Measurements from ENCODE around the gene HSPB1. TPM values are rescaled to one million over a fixed set of nuclear protein-coding genes. Genes with fewer than 3 reads are reported as not detected.
A peak's percentile ranks its signal among the peaks of the same experiment; 100 is the strongest.
"Not testable (repeated sequence)": the region's sequence is repeated elsewhere in the genome, so short reads cannot be mapped to it uniquely, and the experiment has no call there.

The HSPB1 gene
- total and polyA plus RNA-seq, 2 experiments from 2014 or later = 48.1 to 437 TPM

DNA sequence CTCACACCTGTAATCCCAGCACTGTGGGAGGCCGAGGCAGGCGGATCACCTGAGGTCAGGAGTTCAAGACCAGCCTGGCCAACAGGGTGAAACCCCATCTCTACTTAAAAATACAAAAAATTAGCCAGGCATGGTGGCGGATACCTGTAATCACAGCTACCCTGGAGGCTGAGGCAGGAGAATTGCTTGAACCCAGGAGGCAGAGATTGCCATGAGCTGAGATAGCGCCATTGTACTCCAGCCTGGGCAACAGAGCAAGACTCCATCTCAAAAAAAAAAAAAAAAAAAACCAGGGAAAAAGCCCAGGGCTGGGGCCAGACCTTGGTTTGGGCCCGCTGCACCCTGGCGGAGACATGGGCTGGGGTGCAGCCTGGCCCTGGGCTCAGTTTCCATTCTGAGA lies 9.4 kb downstream of the HSPB1 start:
- H3K4me1 ChIP-seq (ENCODE audit: insufficient read depth); H3K79me2 ChIP-seq (replicated peaks; ENCODE audit: insufficient read depth); H3K4me3 Mint-ChIP-seq; H3F3A ChIP-seq (replicated peaks; ENCODE audit: low read depth); H3K36me3 Mint-ChIP-seq (ENCODE audit: low read depth); H3K27me3 Mint-ChIP-seq (ENCODE audit: insufficient read depth, low read depth, poor library complexity); H3K9me3 Mint-ChIP-seq; H3K27me3 ChIP-seq (ENCODE audit: insufficient read depth); H3K4me2 ChIP-seq; H3K4me1 Mint-ChIP-seq; ATAC-seq; DNase-seq (ENCODE audit: low spot score); H4K20me1 ChIP-seq (replicated peaks; ENCODE audit: insufficient read depth); H3K4me3 ChIP-seq; H3K9me2 ChIP-seq (ENCODE audit: insufficient read depth); H3K27ac Mint-ChIP-seq; H2AFZ ChIP-seq; H3K27ac ChIP-seq (ENCODE audit: low read depth); H3K36me3 ChIP-seq (ENCODE audit: insufficient read depth): not testable (repeated sequence)

DNA sequence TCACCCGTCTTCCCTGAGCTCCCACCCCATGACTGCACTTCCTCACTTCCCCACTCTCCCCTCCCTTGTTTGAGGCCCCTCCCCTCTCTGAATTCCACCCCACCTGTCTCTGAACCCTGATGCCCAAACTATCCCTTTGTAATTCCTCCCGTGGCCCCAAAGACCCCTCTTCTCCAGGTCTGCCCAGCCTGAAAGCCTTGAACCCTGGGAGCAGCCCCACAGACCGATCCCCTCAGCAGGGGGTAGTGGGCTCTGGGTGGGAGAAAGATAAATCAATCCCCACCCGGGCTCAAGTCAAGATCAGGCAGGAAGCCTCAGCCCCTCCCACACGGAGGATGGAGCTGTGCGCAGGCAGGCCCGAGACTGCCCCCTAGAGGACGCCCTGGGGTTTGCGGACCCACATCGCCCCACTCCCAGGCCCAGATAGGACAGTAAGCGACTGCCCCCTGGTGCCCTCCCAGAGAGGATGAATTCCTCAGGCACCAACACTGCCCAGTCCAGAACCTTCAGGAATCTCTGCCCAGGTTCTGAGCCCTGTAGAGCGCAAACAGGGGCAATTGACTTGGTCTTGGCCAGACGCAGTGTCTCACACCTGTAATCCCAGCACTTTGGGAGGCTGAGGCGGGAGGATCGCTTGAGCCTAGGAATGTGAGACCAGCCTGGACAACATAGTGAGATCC lies 11.7 kb downstream of the HSPB1 start:
- Histone ChIP-seq H3K4me1 (ENCODE audit: insufficient read depth) (peaks cover 13% of the 10 kb centered on the region), H3F3A (replicated peaks; ENCODE audit: low read depth) (peaks cover 11% of the 10 kb centered on the region), H3K4me2 (peak overlapping the region; percentile 74), H3K27ac (ENCODE audit: low read depth) (no peak overlapping the region; the same call in 1 of the 2 replicates), H3K79me2 (replicated peaks; ENCODE audit: insufficient read depth) (no peaks in the 10 kb centered on the region), H2AFZ (peak overlapping the region; percentile 98), H4K20me1 (replicated peaks; ENCODE audit: insufficient read depth) (no peaks in the 10 kb centered on the region), H3K4me3 (peak overlapping the region; percentile 56), H3K36me3 (ENCODE audit: insufficient read depth) (no peaks in the 10 kb centered on the region), H3K9me2 (ENCODE audit: insufficient read depth) (no peaks in the 10 kb centered on the region), H3K27me3 (ENCODE audit: insufficient read depth) (no peaks in the 10 kb centered on the region)
- Mint-ChIP-seq H3K27me3 (ENCODE audit: insufficient read depth, low read depth, poor library complexity) (peaks cover 20% of the 10 kb centered on the region), H3K4me1 (peaks cover 16% of the 10 kb centered on the region), H3K36me3 (ENCODE audit: low read depth) (no peaks in the 10 kb centered on the region), H3K9me3 (peaks cover 3% of the 10 kb centered on the region; the same call in 1 of the 3 replicates), H3K4me3 (peak overlapping the region; percentile 72), H3K27ac (0 out of 2 replicates have a peak overlapping the region, but pooled peaks have one; percentile 62)
- DNase-seq (ENCODE audit: low spot score) (peak; percentile 97), ATAC-seq (peak; percentile 52)
- TF ChIP-seq ZNF331 (CRISPR knock-in tag; IDR thresholded peaks at IDR 0.05; ENCODE audit: low read depth) (no peak), CREB1 (CRISPR knock-in tag; IDR thresholded peaks at IDR 0.05; ENCODE audit: low read depth) (peak; percentile 37; the same call in 1 of the 2 replicates), POLR2AphosphoS5 (IDR thresholded peaks at IDR 0.05; ENCODE audit: low read depth) (no peak), JUNB (IDR thresholded peaks at IDR 0.05; ENCODE audit: unreplicated experiment) (no peak), EZH2phosphoT487 (IDR thresholded peaks at IDR 0.05; ENCODE audit: unreplicated experiment) (no peak), NANOG (IDR thresholded peaks at IDR 0.05; ENCODE audit: borderline replicate concordance) (no peak), EZH2 (IDR thresholded peaks at IDR 0.05; ENCODE audit: low read depth, unreplicated experiment) (no peak), ZNF114 (CRISPR knock-in tag; IDR thresholded peaks at IDR 0.05) (no peak)
- TF ChIP-seq, protein P1, sequence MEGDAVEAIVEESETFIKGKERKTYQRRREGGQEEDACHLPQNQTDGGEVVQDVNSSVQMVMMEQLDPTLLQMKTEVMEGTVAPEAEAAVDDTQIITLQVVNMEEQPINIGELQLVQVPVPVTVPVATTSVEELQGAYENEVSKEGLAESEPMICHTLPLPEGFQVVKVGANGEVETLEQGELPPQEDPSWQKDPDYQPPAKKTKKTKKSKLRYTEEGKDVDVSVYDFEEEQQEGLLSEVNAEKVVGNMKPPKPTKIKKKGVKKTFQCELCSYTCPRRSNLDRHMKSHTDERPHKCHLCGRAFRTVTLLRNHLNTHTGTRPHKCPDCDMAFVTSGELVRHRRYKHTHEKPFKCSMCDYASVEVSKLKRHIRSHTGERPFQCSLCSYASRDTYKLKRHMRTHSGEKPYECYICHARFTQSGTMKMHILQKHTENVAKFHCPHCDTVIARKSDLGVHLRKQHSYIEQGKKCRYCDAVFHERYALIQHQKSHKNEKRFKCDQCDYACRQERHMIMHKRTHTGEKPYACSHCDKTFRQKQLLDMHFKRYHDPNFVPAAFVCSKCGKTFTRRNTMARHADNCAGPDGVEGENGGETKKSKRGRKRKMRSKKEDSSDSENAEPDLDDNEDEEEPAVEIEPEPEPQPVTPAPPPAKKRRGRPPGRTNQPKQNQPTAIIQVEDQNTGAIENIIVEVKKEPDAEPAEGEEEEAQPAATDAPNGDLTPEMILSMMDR (conservative IDR thresholded peaks at IDR 0.05; ENCODE audit: low read depth in 2 of 2) = peak; percentile 100
- TF ChIP-seq, protein P2, sequence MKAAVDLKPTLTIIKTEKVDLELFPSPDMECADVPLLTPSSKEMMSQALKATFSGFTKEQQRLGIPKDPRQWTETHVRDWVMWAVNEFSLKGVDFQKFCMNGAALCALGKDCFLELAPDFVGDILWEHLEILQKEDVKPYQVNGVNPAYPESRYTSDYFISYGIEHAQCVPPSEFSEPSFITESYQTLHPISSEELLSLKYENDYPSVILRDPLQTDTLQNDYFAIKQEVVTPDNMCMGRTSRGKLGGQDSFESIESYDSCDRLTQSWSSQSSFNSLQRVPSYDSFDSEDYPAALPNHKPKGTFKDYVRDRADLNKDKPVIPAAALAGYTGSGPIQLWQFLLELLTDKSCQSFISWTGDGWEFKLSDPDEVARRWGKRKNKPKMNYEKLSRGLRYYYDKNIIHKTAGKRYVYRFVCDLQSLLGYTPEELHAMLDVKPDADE (IDR thresholded peaks at IDR 0.05) = no peak
- TF ChIP-seq, protein P3, sequence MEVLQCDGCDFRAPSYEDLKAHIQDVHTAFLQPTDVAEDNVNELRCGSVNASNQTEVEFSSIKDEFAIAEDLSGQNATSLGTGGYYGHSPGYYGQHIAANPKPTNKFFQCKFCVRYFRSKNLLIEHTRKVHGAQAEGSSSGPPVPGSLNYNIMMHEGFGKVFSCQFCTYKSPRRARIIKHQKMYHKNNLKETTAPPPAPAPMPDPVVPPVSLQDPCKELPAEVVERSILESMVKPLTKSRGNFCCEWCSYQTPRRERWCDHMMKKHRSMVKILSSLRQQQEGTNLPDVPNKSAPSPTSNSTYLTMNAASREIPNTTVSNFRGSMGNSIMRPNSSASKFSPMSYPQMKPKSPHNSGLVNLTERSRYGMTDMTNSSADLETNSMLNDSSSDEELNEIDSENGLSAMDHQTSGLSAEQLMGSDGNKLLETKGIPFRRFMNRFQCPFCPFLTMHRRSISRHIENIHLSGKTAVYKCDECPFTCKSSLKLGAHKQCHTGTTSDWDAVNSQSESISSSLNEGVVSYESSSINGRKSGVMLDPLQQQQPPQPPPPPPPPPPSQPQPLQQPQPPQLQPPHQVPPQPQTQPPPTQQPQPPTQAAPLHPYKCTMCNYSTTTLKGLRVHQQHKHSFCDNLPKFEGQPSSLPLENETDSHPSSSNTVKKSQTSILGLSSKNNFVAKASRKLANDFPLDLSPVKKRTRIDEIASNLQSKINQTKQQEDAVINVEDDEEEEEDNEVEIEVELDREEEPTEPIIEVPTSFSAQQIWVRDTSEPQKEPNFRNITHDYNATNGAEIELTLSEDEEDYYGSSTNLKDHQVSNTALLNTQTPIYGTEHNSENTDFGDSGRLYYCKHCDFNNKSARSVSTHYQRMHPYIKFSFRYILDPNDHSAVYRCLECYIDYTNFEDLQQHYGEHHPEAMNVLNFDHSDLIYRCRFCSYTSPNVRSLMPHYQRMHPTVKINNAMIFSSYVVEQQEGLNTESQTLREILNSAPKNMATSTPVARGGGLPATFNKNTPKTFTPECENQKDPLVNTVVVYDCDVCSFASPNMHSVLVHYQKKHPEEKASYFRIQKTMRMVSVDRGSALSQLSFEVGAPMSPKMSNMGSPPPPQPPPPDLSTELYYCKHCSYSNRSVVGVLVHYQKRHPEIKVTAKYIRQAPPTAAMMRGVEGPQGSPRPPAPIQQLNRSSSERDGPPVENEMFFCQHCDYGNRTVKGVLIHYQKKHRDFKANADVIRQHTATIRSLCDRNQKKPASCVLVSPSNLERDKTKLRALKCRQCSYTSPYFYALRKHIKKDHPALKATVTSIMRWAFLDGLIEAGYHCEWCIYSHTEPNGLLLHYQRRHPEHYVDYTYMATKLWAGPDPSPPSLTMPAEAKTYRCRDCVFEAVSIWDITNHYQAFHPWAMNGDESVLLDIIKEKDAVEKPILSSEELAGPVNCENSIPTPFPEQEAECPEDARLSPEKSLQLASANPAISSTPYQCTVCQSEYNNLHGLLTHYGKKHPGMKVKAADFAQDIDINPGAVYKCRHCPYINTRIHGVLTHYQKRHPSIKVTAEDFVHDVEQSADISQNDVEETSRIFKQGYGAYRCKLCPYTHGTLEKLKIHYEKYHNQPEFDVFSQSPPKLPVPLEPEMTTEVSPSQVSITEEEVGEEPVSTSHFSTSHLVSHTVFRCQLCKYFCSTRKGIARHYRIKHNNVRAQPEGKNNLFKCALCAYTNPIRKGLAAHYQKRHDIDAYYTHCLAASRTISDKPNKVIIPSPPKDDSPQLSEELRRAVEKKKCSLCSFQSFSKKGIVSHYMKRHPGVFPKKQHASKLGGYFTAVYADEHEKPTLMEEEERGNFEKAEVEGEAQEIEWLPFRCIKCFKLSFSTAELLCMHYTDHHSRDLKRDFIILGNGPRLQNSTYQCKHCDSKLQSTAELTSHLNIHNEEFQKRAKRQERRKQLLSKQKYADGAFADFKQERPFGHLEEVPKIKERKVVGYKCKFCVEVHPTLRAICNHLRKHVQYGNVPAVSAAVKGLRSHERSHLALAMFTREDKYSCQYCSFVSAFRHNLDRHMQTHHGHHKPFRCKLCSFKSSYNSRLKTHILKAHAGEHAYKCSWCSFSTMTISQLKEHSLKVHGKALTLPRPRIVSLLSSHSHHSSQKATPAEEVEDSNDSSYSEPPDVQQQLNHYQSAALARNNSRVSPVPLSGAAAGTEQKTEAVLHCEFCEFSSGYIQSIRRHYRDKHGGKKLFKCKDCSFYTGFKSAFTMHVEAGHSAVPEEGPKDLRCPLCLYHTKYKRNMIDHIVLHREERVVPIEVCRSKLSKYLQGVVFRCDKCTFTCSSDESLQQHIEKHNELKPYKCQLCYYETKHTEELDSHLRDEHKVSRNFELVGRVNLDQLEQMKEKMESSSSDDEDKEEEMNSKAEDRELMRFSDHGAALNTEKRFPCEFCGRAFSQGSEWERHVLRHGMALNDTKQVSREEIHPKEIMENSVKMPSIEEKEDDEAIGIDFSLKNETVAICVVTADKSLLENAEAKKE (CRISPR knock-in tag; IDR thresholded peaks at IDR 0.05) = peak; percentile 20; the same call in 1 of the 2 replicates
